Epidermal melanocyte (primary cell): ENCODE measurements around the gene CBX5.
"Not testable (repeated sequence)": the region's sequence is repeated elsewhere in the genome, so short reads cannot be mapped to it uniquely, and the experiment has no call there.

Experiments
- DNase-seq: peaks from one replicate; pipeline ENCODE4 v3.0.0; 2011; ENCODE audit warnings: low spot score; ENCODE audit not compliant: insufficient read length

CBX5 gene

GRCh38 chr12:54199034-54199433 is 80.9 kb downstream of the CBX5 start:
- no peak for DNase-seq

GRCh38 chr12:54197431-54197909 is 82.5 kb downstream of the CBX5 start:
- no peak for DNase-seq

DNA sequence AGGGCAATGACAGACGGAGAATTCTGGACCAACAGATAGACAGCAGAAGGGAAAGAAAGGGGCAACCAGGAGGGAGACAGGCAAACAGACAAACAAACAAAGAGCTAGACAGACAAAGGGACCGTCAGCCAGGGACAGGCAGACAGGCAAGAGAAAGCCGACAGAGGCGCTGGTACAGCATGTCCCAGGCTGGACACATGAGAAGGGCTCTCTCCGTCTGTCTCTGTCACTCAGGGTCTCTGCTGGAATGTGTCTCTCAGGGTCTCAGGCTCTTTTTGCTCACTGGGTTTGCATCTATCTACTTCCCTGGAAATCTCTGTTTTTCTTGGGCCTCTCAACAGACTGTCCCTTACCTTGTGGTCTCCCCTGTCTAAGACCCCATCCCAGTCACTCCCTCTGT is 82.9 kb downstream of the CBX5 start:
- no peak for DNase-seq

GRCh38 chr12:54196396-54196795 is 83.5 kb downstream of the CBX5 start:
- DNase-seq = no peak

DNA sequence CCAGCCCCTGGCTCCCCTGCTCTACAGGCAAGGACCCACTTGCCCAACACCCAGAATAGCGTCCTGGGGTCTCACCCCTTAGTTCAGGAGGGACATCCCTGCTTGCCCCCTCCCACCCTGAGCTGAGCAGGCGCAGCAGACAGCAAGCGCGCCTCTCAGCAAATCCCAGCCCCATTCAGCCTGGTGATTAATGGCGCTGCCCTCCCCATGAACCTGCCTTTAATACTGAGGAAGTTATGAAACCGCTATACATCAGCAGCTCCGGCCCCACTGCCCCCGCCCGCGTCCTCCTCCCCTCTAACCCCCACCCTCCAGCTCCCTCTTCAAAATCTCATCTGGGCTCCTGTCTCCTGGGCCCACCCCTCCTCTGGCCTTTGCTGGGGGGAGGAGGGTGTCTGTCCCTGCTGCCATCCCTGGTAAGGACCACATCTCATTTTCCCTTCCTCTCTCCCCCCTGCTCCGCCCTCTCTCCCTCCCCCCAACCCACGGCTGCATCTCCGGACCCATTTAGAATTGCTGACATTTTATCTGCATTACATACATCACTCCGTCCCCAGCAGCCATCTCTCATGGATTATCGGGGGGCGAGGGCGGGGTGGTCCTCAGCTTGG is 84.1 kb downstream of the CBX5 start:
- no peak for DNase-seq

DNA sequence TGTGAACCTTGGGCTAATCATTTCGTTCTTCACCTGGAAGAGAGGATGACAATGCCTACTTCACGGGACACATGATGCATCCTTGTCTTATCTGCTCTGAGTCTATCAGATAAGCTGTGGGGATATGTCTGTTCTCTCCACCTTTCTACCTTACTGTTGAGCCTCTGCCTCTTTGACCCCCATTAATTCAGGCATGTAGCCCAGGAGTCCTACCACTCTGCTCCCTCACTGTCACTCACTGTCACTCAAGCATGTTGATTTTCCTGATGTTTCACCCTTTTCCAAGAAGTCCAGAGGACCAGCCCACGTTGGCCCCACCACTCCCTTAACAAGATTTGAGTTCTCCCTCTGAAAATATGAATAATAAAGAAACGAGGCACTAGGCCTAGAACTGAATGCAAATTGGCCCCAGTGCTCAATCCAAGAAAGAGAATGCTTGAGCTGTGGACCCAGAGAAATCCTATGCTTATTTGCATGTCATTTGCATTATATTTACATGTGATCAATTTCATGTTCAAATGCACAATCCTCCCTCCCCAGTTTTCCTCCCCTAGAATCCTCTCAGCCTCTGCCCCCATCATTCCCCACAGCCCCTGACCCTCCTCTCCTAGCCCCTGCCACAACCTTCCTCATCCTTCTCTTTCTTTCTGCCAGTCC is 84.7 kb downstream of the CBX5 start:
- no peak for DNase-seq

- DNase-seq = not testable (repeated sequence)
These were observed 85.3 kb downstream of the CBX5 start for GRCh38 chr12:54194611-54195010.

DNA sequence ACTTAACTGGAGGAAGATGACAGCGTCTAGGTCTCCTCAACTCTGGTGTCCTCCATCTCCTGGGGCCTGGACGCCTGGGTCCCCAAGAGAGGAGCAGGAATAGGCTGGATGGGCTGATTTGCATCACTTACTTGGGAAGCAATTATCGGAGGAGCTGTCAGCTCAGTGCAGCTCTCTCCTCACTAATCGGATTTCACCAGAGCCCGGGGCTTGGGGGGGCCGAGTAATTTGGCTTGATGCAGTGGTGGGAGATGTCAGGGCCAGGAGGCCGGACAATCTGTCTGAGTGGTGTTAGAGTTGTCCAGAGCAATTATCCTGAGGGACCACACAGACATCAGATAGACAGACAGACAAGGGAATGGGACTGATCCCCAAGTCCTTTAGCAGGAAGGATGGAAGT is 86.5 kb downstream of the CBX5 start:
- no peak for DNase-seq

GRCh38 chr12:54191550-54192022 is 88.3 kb downstream of the CBX5 start:
- peak; percentile 84 for DNase-seq

- DNase-seq = no peak
These were observed 88.8 kb downstream of the CBX5 start for GRCh38 chr12:54191126-54191525.

DNA sequence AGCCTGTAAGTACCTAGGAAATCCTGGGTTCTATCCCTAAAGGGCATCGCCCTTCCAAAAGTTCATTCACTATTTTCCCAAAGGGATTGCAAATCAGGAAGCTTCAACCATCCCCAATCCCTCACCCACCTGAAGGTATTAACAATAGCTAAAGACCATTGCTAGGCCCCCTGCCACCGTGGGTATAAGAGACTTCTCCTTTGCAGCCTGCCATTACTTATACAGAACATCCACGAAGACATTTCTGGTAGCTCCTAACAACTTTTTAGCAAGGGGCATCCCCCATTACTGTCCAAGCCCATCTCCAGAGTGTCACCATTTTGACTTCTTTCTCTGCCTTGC is 90.8 kb downstream of the CBX5 start:
- DNase-seq = no peak

- DNase-seq = no peak
These were observed 92.8 kb downstream of the CBX5 start for GRCh38 chr12:54187075-54187474.

DNA sequence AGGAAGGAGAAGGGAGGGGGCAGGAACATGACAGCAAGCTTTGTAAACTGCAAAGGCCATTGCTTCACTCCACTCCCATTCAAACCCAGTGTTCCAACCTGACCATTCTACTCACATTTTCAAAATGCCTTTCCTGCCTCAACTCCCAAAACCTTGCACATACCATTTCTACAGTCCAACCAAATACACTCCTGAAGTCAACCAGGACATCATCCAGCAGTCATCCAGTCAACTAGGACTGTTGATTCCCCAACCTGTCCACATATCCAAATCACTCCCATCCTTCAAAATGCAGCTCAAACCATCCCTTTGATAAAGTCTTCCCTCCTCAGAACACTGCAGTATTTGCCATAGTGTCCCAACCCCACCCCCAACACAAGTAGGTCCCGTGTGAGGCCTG is 94.0 kb downstream of the CBX5 start:
- no peak for DNase-seq

GRCh38 chr12:54185297-54185696 is 94.6 kb downstream of the CBX5 start:
- DNase-seq = not testable (repeated sequence)

DNA sequence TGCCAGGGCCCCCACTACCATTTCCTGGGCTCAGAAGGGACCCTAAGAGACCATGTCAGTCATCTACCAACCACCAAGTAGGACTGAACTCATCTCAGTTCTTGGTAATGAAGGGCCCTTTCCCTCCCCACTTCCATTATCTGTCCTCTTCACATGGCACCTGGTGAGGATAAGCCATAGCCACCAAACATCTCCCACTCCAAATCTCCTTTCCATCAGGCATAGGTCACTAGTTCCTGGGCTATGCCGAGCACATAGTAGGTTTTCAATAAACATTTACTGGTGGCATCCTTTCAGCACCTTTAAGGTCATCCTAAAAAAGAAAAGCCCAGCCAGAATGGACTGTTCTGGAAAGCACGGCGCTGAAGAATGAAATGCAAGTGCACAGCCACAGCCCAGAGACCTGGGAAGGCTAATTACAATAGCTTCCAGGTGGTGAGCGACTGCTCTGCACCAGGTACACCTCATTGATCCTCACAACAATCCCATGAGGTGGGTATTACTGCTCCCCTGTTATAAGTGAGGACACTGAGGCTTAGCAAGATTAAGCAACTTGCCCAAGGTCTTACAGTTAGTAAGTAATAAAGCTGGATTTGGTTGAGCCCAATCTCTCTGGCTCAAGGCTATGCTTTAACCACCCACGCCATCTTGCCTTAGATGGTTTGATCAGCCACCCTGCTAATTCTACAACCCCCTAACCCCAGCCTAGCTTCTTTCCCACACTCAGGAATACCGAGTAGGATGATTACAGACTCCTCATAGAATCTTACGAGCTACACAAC is 95.7 kb downstream of the CBX5 start:
- DNase-seq = no peak

DNA sequence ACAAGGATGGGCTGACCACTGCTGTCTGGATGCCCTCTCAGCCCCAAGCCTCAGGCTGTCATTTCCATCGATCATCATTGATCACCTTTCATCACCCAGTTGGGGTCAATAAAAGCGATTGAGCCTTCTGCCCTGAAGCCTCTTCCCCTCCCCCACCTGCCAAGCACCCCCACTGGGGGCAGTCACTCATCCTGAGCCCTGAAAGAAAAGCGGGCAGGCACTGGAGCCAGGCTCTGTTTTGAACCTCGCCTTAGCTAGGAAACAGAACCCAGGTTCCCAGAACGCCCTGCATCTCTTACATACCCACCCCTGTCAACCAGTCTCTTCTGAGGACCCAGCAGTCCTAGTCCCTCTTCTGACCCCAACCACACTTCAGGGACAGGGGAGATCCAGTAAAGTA is 96.9 kb downstream of the CBX5 start:
- DNase-seq = no peak

DNA sequence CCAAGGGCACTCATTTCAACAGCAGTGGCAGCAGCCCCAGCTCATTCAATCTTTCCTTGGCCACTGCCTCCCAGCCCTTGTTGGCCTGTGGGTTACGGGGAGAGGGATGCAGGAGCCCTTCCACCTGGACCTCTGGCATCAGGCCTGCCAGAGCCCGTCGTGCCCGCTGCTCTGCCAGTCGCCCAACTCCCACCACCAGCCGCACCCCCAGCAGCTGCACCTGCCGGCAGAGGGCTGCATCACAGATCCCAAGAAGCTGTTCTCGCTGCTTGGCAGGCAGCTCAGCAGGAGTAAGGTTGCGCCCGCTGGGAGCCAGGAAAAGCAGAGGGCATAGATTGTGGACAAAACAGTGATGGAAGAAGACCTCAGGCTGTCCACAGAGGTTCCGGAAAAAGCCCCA is 97.8 kb downstream of the CBX5 start:
- no peak for DNase-seq
